Left lung (tissue), 10 donors: Measurements from ENCODE around the gene SLC27A4. TPM values are rescaled to one million over a fixed set of nuclear protein-coding genes. Genes with fewer than 3 reads are reported as not detected.

ENCODE experiments used
- ATAC-seq: fragments of 200-7000 bp; cut with Tn5 transposase; one replicate; pipeline ENCODE4 v1.9.1; 2020; ENCODE audit warnings: moderate library complexity
- DNase-seq, 4 donors: peaks; one replicate each; pipeline ENCODE4 v3.0.0-alpha.2; 2013 to 2020
- H3K27ac ChIP-seq, 2 donors: fragments of 200-600 bp; sonication (generic) in 1 of 2; one replicate each; pipeline versions ENCODE4 v1.5.0 to v1.8.0; 2020 to 2021
- H3K27me3 ChIP-seq, 2 donors: fragments of 200-600 bp; sonication (generic) in 1 of 2; one replicate each; pipeline versions ENCODE4 v1.5.0 to v1.8.0; 2020 to 2021
- H3K36me3 ChIP-seq, 2 donors: fragments of 200-600 bp; sonication (generic) in 1 of 2; one replicate each; pipeline versions ENCODE4 v1.5.0 to v1.8.0; 2020 to 2021
- H3K4me1 ChIP-seq, 2 donors: fragments of 200-600 bp; one replicate each; pipeline ENCODE4 v1.8.0; 2021
- H3K4me3 ChIP-seq, 2 donors: fragments of 200-600 bp; sonication (generic) in 1 of 2; one replicate each; pipeline versions ENCODE4 v1.5.0 to v1.8.0; 2020 to 2021; ENCODE audit warnings: mild to moderate bottlenecking in 1 of 2
- H3K9me3 ChIP-seq, 2 donors: fragments of 200-600 bp; sonication (generic) in 1 of 2; one replicate each; pipeline versions ENCODE4 v1.5.0 to v1.8.0; 2020 to 2021
- CTCF ChIP-seq, 2 donors: fragments of 200-600 bp; sonication (generic) in 1 of 2; IDR thresholded peaks; one replicate each; pipeline versions ENCODE4 v1.5.0 to v1.8.0; 2021; ENCODE audit warnings: antibody characterized with exemption in 2 of 2
- intact Hi-C, 2 donors: fragments of 100-400 bp; cut with DNase I; formaldehyde crosslinking; loops; one replicate each; pipeline versions ENCODE4 v1.11.2 to v1.14.2; 2022
- polyA plus RNA-seq, 6 donors: library from polyadenylated mRNA; unstranded; fragments of 120-200 nt; gene quantifications; one replicate each; pipeline ENCODE4 v1.2.1, GENCODE V29; 2013; ENCODE audit not compliant: insufficient read length in 6 of 6
- total RNA-seq, 2 donors: library from RNA; stranded (reverse); fragmentation: NEBNext Ultra II Directional; extraction: Animal tissue kit (Norgen Biotek cat#: 25700); gene quantifications; one replicate each; pipeline ENCODE4 v1.2.1, GENCODE V29; 2021
- donor health status: DM: no; HTN: yes; CAD: no.
- donor health status: DM: no; HTN: no; CAD: no.

SLC27A4 gene
- total and polyA plus RNA-seq, 8 donors = 7.6 to 33.7 (median 12.1) TPM

GRCh38 chr9:128385496-128386460 lies 45.5 kb downstream of the SLC27A4 start:
- intact Hi-C loops = no loop called here
- no peak for DNase-seq

GRCh38 chr9:128388150-128388549 lies 47.8 kb downstream of the SLC27A4 start:
- Histone ChIP-seq H3K4me3 (no peak overlapping the region), H3K27me3 (no peaks in the 10 kb centered on the region), H3K27ac (no peak overlapping the region), H3K9me3 (no peaks in the 10 kb centered on the region), H3K4me1 (no peaks in the 10 kb centered on the region), H3K36me3 (peaks cover 0 to 98% of the 10 kb centered on the region in 2 donors)
- intact Hi-C loops = no loop called here
- TF ChIP-seq CTCF (IDR thresholded peaks at IDR 0.05) = no peak
- DNase-seq = no peak
- ATAC-seq = no peak

More at GRCh38 chr9:128385496-128386460, 45.5 kb downstream of the SLC27A4 start:
- Histone ChIP-seq H3K9me3 (no peaks in the 10 kb centered on the region), H3K4me1 (no peaks in the 10 kb centered on the region), H3K36me3 (peaks cover 0 to 96% of the 10 kb centered on the region in 2 donors), H3K27me3 (no peaks in the 10 kb centered on the region), H3K4me3 (no peak overlapping the region), H3K27ac (no peak overlapping the region)
- ATAC-seq = no peak
- TF ChIP-seq CTCF (IDR thresholded peaks at IDR 0.05) = no peak

GRCh38 chr9:128389395-128390149 lies 49.2 kb downstream of the SLC27A4 start:
- peak in 2 of 4 donors; percentile 48 to 68 for DNase-seq
- Histone ChIP-seq H3K27ac (no peak overlapping the region), H3K4me1 (no peaks in the 10 kb centered on the region), H3K27me3 (peaks cover 0 to 6% of the 10 kb centered on the region in 2 donors), H3K36me3 (peaks cover 0 to 87% of the 10 kb centered on the region in 2 donors), H3K9me3 (no peaks in the 10 kb centered on the region), H3K4me3 (no peak overlapping the region)
- no peak for TF ChIP-seq CTCF (IDR thresholded peaks at IDR 0.05)
- ATAC-seq = peak; percentile 88
- intact Hi-C loops = no loop called here

- Histone ChIP-seq H3K27ac (no peak overlapping the region), H3K4me3 (no peak overlapping the region), H3K36me3 (peaks cover 0 to 81% of the 10 kb centered on the region in 2 donors), H3K27me3 (peaks cover 0 to 8% of the 10 kb centered on the region in 2 donors), H3K9me3 (no peaks in the 10 kb centered on the region), H3K4me1 (no peaks in the 10 kb centered on the region)
- intact Hi-C loops = no loop called here
- TF ChIP-seq CTCF (IDR thresholded peaks at IDR 0.05) = no peak
- ATAC-seq = no peak
- no peak for DNase-seq
Measured at GRCh38 chr9:128390150-128390812, 50.0 kb downstream of the SLC27A4 start.
